GM21367 (cell line): ENCODE data around the gene PACRG.

Experiments
- ATAC-seq: cut with Tn5 transposase; IDR thresholded peaks from one replicate; pipeline ENCODE4 v1.9.1; 2021; ENCODE audit not compliant: unreplicated experiment

Gene PACRG

DNA sequence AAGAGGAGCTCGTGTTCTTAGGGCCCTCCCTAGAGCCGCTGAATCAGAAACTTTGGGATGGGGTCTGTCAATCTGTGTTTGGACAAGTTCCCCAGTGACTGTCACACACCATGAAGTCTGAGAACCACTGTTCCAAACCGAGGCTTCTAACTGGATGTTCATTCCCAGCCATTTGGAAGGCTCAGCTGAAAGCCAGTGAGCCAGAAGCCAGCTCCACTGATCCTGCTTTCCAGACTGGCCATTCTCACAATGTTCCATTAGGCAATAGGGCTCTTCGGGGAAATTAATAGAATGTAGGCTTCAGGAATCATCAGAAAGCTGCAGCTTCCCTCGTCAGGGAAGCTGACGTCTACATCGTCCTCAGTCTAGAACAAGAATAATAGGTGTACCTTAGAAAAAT, 595.9 kb downstream of the PACRG start:
- ATAC-seq: no peak

DNA sequence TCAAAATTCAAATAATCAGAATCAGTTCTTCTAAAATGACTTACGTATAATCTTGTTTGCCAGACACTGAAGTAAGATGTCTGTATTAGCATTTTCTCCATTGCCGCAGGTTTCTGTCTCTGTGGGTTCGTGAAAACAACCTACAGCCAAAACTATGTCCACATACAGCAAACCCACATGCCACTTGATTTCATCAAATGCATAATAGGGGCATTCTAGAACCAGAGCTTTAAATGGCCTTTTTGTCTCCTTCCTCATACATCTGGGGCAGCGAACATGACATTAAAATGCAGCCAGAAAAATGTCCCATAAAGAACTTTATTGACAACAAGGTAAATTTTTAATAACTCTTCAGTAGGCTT, 596.5 kb downstream of the PACRG start:
- ATAC-seq: no peak

- ATAC-seq: no peak
Observed at GRCh38 chr6:163324688-163325389, 597.1 kb downstream of the PACRG start.

DNA sequence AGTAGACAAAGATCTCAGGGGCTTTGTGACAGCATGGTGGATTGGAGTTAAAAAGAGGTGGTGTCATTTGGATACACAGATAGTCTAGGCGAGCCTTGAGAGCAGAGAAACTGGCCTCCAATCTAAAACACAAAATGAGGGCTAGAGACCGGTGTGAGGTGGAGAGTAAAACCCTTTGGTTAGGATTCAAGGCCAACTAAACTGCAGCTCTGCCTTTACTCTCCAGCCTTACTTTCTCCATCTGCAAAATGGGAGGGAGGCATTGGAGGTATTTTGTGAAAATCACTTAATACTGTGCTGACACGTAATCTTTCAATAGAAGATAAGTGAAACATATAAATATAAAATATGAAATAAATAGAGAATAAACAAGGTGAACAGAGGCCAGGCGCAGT, 597.6 kb downstream of the PACRG start:
- no peak for ATAC-seq

- no peak for ATAC-seq
Observed at GRCh38 chr6:163327165-163327880, 599.5 kb downstream of the PACRG start.

DNA sequence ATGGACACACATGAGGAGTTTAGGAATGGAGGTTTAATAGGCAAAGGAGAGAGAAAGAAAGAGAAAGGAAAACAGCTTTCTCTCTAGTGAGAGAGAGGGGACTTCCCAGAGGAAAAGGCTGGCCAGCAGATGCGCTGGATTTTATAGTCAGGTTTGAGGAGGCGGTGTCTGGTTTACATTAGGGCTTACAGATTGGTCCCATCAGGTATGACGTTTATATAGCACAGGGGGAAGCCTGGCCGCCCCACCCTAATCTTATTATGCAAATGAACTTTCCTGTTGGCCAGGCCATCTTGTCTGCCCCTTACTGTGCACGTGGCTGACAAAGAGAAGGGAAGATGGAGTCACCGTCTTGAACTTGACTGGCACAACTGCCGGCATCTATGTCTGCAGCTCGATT, 600.1 kb downstream of the PACRG start:
- ATAC-seq: no peak

- ATAC-seq: no peak
Observed at GRCh38 chr6:163328411-163328810, 600.6 kb downstream of the PACRG start.

GRCh38 chr6:163329991-163330390, 602.2 kb downstream of the PACRG start:
- ATAC-seq: no peak

GRCh38 chr6:163331245-163331644, 603.5 kb downstream of the PACRG start:
- ATAC-seq: no peak

DNA sequence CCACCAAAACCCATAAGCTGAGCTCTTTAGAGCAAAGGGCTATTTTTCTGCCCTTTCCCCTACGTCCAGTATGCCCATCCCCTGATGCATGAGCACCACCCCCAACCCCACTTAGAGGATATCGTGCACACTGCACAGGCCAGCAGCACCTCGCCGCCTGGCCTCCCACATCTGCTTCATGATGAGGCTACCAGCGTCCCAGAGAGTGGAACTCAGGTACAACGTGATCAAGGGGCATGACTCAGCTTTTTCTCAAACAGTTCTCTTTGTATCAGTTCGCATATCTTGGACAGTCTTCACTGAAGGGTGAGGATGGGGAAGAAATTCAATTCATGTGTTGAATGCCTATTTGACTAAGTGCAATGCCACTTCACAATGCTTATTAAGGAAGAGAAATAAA, 604.8 kb downstream of the PACRG start:
- no peak for ATAC-seq

DNA sequence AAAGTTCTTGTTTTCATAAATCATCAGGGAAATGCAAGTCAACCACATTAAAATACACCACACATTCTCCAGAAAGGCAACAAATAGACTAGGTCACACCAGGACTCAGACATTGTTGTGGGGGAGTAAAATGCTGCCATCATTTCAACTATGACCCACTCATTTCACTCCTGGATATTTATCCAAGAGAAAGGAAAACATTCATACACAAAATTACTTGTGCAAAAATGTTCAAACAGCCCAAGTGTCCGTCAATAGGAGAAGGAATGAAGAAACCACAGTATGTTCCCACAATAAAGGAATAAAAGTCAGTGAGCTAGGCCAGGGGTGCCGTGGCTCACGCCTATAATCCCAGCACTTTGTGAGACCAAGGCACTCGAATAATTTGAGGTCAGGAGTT, 605.3 kb downstream of the PACRG start:
- no peak for ATAC-seq

- ATAC-seq: no peak
Observed at GRCh38 chr6:163333701-163334663, 606.2 kb downstream of the PACRG start.

GRCh38 chr6:163335056-163335455, 607.3 kb downstream of the PACRG start:
- ATAC-seq: no peak

- ATAC-seq: no peak
Observed at GRCh38 chr6:163335671-163336545, 608.1 kb downstream of the PACRG start.

DNA sequence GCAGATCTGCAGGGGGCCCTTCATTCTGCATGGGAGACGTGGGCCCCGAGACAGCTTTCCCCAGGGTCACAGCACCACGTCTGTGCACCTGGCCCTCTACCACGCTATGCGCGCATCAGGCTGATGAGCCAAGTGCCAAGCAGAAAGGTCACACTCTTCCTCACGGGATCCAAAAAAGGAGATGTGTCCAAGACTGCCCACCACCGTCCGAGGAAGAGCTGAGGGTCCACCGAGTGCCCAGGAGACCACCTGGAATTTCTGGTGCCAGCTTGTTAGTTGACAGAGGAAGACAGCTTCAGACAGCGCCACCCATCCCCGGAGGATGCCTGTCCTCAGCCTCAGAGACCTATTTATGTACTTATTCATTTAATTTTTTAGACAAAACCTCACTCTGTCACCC, 609.2 kb downstream of the PACRG start:
- ATAC-seq: no peak

DNA sequence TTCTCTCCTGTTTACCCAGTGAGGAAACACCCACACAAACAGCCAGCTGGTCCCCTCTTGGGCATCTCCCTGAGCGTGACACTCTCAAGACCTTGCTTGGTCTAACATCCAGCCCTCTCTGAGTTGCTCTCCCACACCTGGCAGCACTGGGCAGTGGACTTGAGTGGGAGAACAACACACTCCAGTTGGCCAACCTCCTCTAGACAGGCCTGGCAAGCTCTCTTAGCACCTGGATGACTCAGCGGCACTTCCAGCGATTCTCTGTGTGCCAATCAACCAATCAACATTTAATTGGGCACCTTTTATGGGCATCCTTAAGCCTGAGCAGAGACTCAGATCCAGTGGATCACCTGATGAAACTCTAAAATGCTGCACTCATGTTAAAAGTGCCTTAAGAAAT, 610.2 kb downstream of the PACRG start:
- no peak for ATAC-seq

DNA sequence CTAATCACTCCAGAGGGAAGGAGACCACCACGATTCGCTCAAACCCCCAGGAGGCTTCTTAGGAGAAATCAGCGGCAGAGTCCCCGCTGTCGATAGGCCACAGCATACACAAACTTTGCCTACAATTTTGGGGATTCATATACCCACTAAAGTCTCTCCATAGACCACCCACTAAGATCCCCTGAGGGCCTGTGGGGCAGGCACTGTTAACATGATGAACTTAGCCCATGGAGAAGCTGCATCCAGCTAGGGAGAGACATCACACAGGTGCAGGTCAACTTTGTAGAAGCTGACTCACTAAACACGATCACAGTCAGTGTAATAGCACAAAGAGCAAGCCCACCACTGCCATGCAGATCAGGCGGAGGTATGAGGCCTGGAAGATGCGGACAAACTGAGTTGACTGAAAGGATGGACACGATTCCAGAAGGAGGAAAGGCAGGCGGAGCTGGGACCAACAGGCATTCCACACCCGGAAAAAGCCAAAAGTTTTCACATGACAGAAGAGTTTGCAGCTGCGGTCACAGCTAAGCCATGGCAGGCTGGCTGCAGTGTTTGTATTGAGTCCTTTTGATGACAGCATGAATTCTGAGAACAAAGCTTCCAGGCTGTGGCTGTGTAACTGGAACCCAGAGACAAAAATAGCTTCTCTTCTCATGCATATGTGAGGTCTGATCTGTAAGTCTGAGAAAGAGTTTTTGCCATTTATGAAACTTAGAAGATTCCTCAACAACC, 611.1 kb downstream of the PACRG start:
- ATAC-seq: no peak

GRCh38 chr6:163339466-163339865, 611.7 kb downstream of the PACRG start:
- no peak for ATAC-seq

DNA sequence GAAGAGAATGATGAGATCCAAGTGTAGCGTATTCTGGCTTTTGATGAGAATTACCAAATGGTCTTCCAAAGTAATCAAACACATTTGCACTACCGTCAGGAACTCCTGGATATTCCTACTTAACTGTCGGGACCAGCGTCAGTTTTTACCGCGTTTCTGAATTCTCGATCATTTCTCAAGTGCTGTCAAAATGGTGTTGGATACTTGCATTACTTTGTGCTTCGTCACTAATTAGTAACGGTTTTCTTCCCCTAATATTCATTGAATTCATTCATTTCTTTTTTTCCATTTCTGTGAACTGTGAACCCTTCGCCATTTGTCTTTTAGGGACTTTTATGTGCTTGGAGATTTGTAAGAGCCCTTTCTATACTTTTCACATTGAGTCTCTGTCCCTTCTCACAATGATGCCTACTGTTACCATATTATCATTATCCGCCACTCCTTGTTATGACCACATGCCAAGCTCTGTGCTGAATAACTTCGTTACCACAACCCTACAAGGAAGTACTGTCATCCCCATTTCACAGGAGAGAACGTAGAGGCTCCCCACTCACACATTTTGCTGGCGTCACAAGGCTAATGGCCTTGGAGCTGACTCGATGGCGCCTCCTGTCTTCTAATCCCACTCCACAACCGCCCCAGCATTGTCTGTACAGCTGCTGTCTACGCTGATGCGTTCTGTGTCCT, 612.6 kb downstream of the PACRG start:
- no peak for ATAC-seq
